Astrocyte of the spinal cord (primary cell): ENCODE data around the gene SHOX.

Experiments
- DNase-seq: peaks from one replicate; pipeline ENCODE4 v3.0.0; 2011; ENCODE audit warnings: low read depth, low spot score
- H3K4me3 ChIP-seq: 2 replicates; pipeline ENCODE4 v1.5.1; 2011; ENCODE audit warnings: low read depth, mild to moderate bottlenecking, low read length, moderate library complexity
- in situ Hi-C: cut with HindIII; loops from 2 replicates; pipeline ENCODE4 v1.10.0; 2017; ENCODE audit warnings: low sequenced_read_pairs
- TF ChIP-seq, protein P1 (sequence below): IDR thresholded peaks from 2 replicates; pipeline ENCODE4 v1.5.1; 2012; ENCODE audit warnings: low read depth, mild to moderate bottlenecking, low read length, inconsistent platforms

SHOX gene

DNA sequence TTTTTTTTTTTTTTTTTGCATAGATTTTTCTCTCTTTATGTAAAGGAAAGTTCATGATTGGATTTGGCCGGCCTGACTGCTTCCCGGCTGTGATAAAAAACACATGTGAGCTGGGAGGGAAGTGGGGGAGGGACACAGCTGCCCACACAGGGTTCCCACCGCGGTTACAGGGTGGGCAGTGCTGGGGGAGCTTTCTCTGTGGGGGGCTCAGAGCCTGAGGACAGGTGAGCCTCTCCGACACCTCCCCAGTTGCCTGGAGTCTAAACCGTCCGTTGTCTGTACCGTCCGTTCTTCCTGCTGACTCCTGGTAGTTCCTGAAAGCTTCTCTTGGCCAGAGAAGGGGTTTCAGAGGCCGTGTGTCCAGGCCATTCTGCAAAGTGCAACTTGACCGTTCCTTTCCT lies 21.8 kb downstream of the SHOX start:
- in situ Hi-C loops, result no loop called here

GRCh38 chrX:653306-653705 lies 22.7 kb downstream of the SHOX start:
- no peak overlapping the region for H3K4me3 ChIP-seq
- in situ Hi-C loops, result no loop called here
- TF ChIP-seq, protein P1, sequence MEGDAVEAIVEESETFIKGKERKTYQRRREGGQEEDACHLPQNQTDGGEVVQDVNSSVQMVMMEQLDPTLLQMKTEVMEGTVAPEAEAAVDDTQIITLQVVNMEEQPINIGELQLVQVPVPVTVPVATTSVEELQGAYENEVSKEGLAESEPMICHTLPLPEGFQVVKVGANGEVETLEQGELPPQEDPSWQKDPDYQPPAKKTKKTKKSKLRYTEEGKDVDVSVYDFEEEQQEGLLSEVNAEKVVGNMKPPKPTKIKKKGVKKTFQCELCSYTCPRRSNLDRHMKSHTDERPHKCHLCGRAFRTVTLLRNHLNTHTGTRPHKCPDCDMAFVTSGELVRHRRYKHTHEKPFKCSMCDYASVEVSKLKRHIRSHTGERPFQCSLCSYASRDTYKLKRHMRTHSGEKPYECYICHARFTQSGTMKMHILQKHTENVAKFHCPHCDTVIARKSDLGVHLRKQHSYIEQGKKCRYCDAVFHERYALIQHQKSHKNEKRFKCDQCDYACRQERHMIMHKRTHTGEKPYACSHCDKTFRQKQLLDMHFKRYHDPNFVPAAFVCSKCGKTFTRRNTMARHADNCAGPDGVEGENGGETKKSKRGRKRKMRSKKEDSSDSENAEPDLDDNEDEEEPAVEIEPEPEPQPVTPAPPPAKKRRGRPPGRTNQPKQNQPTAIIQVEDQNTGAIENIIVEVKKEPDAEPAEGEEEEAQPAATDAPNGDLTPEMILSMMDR, result no peak
- no peak for DNase-seq

More for the DNA sequence above, 21.8 kb downstream of the SHOX start:
- no peak for DNase-seq
- TF ChIP-seq, protein P1, result no peak
- no peak overlapping the region for H3K4me3 ChIP-seq

DNA sequence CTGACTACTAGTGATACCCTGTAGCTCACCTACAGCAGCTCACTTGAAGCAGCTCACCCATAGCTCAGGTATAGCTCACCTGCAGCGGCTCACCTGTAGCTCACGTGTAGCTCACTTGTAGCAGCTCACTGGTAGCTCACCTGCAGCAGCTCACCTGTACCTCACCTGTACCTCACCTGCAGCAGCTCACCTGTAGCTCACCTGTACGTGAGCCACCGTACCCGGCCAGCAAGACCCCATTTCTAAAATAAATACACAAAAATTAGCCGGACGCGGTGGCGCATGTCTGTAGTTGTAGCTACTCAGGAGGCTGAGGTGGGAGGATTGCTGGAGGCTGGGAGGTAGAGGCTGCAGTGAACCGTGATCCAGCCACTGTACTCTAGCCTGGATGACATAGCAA lies 30.6 kb downstream of the SHOX start:
- in situ Hi-C loops, result no loop called here
- H3K4me3 ChIP-seq, result no peak overlapping the region
- TF ChIP-seq, protein P1, result no peak
- no peak for DNase-seq

- in situ Hi-C loops, result no loop called here
- no peak for DNase-seq
- TF ChIP-seq, protein P1, result no peak
- H3K4me3 ChIP-seq, result no peak overlapping the region
Measured at GRCh38 chrX:662126-662525, 31.5 kb downstream of the SHOX start.

GRCh38 chrX:663841-664240 lies 33.2 kb downstream of the SHOX start:
- TF ChIP-seq, protein P1, result no peak
- H3K4me3 ChIP-seq, result no peak overlapping the region
- in situ Hi-C loops, result no loop called here
- DNase-seq, result no peak

- in situ Hi-C loops, result no loop called here
- TF ChIP-seq, protein P1, result no peak
- no peak for DNase-seq
- no peak overlapping the region for H3K4me3 ChIP-seq
Measured at GRCh38 chrX:666762-667720, 36.5 kb downstream of the SHOX start.
